Measurements from ENCODE around the gene NR5A1. TPM values are rescaled to one million over a fixed set of nuclear protein-coding genes. Genes with fewer than 3 reads are reported as not detected.

NR5A1 gene
- total RNA-seq, 1 donor from 2014 or later: 0.12 TPM

DNA sequence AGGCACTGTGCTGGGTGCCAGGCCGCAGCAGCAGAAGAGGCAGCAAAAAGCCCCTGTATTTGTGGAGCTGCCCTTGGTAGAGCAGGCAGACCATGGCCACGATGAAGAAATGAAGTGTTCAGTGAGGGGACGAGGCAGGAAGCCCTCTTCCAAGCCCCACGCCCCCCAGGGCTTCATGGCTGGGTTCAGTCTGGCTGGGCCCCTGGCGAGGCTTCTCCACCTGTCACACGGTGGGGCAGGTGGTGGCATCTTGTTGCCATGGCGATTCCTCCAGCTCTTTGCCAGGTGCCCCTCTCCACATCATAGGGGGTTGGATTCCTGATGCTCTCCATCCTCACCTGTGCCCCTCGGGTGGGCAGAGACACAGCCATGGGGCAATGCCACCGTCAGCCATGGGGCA is 35.4 kb downstream of the NR5A1 start:
- TF ChIP-seq, protein P1, sequence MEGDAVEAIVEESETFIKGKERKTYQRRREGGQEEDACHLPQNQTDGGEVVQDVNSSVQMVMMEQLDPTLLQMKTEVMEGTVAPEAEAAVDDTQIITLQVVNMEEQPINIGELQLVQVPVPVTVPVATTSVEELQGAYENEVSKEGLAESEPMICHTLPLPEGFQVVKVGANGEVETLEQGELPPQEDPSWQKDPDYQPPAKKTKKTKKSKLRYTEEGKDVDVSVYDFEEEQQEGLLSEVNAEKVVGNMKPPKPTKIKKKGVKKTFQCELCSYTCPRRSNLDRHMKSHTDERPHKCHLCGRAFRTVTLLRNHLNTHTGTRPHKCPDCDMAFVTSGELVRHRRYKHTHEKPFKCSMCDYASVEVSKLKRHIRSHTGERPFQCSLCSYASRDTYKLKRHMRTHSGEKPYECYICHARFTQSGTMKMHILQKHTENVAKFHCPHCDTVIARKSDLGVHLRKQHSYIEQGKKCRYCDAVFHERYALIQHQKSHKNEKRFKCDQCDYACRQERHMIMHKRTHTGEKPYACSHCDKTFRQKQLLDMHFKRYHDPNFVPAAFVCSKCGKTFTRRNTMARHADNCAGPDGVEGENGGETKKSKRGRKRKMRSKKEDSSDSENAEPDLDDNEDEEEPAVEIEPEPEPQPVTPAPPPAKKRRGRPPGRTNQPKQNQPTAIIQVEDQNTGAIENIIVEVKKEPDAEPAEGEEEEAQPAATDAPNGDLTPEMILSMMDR (conservative IDR thresholded peaks at IDR 0.05): no peak
- Mint-ChIP-seq H3K27ac (no peak overlapping the region), H3K27me3 (peaks cover 15% of the 10 kb centered on the region), H3K4me3 (no peak overlapping the region), H3K36me3 (no peaks in the 10 kb centered on the region), H3K9me3 (no peaks in the 10 kb centered on the region), H3K4me1 (ENCODE audit: unreplicated experiment) (no peaks in the 10 kb centered on the region)
- DNase-seq (ENCODE audit: extremely low spot score, unreplicated experiment): no peak

DNA sequence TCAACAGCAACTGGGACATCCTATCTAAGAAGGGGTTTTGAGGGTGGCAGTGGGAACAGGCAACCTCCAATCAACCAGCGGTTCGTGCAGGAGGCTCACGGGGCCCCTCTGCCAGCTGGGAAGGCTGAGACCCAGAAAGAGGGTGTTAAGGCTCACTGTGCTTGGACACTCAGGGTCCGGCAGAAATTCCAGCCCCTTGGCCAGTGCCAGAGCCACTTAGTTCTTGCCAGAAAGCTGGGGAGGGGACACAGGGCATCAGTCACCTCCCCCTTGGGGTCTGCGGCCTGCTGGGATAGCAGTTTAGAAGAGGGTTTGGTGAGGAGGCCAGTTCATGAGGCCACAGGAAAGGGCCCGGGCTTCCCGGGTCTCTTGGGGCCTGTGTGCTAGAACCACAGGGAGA is 36.5 kb downstream of the NR5A1 start:
- no peaks in the 10 kb centered on the region for H3K36me3 Mint-ChIP-seq
- DNase-seq (ENCODE audit: extremely low spot score, unreplicated experiment): no peak
- H3K9me3 Mint-ChIP-seq: no peaks in the 10 kb centered on the region
- no peak overlapping the region for H3K27ac Mint-ChIP-seq
- no peaks in the 10 kb centered on the region for H3K4me1 Mint-ChIP-seq (ENCODE audit: unreplicated experiment)
- TF ChIP-seq, protein P1 (conservative IDR thresholded peaks at IDR 0.05): no peak
- peaks cover 16% of the 10 kb centered on the region for H3K27me3 Mint-ChIP-seq
- H3K4me3 Mint-ChIP-seq: no peak overlapping the region

DNA sequence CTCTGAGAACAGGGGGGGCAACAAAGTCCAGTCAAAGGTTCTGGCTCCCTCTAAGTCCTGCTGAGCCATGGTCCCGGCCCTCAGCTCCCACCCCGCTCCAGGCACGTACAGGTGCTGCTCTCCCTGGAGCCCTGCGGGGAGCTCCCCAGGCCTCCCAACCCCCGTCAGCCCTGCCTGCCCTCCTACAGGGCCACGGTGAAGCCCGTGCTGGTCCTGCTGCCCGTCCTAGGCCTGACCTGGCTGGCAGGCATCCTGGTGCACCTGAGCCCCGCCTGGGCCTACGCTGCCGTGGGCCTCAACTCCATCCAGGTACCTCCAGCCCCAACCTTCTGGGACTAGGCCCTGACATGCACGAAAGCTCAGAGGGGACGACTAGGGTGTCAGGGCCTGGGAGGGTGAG is 36.9 kb downstream of the NR5A1 start:
- TF ChIP-seq, protein P1 (conservative IDR thresholded peaks at IDR 0.05): no peak
- Mint-ChIP-seq H3K4me3 (no peak overlapping the region), H3K4me1 (ENCODE audit: unreplicated experiment) (no peaks in the 10 kb centered on the region), H3K36me3 (no peaks in the 10 kb centered on the region), H3K9me3 (no peaks in the 10 kb centered on the region), H3K27ac (no peak overlapping the region), H3K27me3 (peaks cover 18% of the 10 kb centered on the region)
- DNase-seq (ENCODE audit: extremely low spot score, unreplicated experiment): no peak

DNA sequence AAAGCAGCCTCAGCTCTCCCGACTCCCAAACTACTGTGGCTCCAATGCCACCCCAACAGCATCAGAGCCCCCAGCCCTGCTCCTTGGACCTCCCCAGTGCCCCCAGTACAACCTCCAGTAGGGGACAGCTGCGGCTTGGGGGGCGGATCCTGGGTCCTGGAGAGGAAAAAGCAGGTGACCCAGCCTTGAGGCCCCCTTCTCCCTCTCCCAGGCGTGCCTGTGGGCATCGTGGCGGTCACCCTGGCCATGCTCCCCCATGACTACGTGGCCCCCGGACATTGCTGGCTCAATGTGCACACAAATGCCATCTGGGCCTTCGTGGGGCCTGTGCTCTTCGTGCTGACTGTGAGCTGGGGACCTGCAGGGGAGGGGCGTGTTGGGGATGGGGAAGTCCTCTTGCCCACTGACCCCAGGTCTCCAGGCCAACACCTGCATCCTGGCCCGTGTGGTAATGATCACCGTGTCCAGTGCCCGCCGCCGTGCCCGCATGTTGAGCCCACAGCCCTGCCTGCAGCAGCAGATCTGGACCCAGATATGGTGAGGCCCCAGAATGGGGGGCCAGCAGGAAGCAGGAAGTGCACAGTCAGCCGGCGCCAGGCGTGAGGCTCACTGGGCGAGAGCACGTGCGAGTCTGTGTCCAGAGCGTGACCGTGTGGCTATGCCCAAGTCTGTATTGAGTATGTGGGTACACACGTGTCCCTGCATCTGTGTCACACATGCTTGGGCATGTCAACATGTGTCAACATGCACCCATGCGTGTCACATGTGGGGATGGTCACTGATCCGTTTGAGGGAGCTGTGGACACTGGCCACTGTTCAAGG is 38.0 kb downstream of the NR5A1 start:
- Mint-ChIP-seq H3K4me1 (ENCODE audit: unreplicated experiment) (no peaks in the 10 kb centered on the region), H3K27ac (no peak overlapping the region), H3K9me3 (no peaks in the 10 kb centered on the region), H3K4me3 (no peak overlapping the region), H3K36me3 (no peaks in the 10 kb centered on the region), H3K27me3 (peaks cover 19% of the 10 kb centered on the region)
- no peak for DNase-seq (ENCODE audit: extremely low spot score, unreplicated experiment)
- TF ChIP-seq, protein P1 (conservative IDR thresholded peaks at IDR 0.05): no peak

DNA sequence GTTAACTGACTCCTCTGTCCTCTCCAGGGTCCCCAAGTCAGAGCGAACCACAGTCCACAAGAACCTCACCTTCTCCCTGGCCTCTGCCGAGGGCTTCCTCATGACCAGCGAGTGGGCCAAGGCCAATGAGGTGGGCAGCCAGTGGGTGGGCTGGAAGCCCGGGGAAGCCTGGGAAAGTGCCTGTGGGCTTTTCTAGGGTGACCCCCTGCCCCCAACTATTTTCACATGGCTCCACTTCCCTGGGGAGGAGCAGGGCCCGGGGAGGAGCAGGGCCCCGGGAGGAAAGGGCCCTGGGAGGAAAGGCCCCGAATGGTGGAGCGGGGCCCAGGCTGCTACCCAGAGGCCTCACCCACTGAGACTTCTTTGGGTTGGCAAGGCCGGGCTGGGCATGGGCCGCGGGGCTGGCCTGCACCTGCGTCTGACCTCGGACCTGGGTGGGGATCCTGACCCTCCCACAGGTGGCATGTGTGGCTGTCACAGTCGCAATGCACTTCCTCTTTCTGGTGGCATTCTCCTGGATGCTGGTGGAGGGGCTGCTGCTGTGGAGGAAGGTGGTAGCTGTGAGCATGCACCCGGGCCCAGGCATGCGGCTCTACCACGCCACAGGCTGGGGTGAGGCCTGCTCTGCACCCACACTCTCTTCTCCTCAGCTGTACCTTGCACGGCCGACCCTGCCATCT is 39.0 kb downstream of the NR5A1 start:
- Mint-ChIP-seq H3K9me3 (no peaks in the 10 kb centered on the region), H3K4me1 (ENCODE audit: unreplicated experiment) (no peaks in the 10 kb centered on the region), H3K27ac (no peak overlapping the region), H3K4me3 (no peak overlapping the region), H3K36me3 (no peaks in the 10 kb centered on the region), H3K27me3 (peaks cover 17% of the 10 kb centered on the region)
- TF ChIP-seq, protein P1 (conservative IDR thresholded peaks at IDR 0.05): no peak
- DNase-seq (ENCODE audit: extremely low spot score, unreplicated experiment): no peak
